Measurements from ENCODE around the gene LRCOL1.
"Not testable (repeated sequence)": the region's sequence is repeated elsewhere in the genome, so short reads cannot be mapped to it uniquely, and the experiment has no call there.

The LRCOL1 gene

GRCh38 chr12:132602572-132603239, 7.7 kb downstream of the LRCOL1 start:
- no peak for DNase-seq (ENCODE audit: extremely low read depth, insufficient read length)
- H3K36me3 ChIP-seq (ENCODE audit: control insufficient read depth, insufficient read depth, low read length), result no peaks in the 10 kb centered on the region
- TF ChIP-seq CTCF (IDR thresholded peaks at IDR 0.05; ENCODE audit: insufficient read depth, low read length, poor library complexity, severe bottlenecking), result no peak
- no peak overlapping the region for H3K4me3 ChIP-seq (replicated peaks; ENCODE audit: low read depth, low read length)
- H3K27me3 ChIP-seq (replicated peaks; ENCODE audit: control insufficient read depth, insufficient read depth, low read length), result no peaks in the 10 kb centered on the region; the same call in 1 of the 2 replicates

GRCh38 chr12:132601171-132601883, 9.1 kb downstream of the LRCOL1 start:
- no peak for TF ChIP-seq CTCF (IDR thresholded peaks at IDR 0.05; ENCODE audit: insufficient read depth, low read length, poor library complexity, severe bottlenecking)
- Histone ChIP-seq H3K4me3 (replicated peaks; ENCODE audit: low read depth, low read length) (no peak overlapping the region), H3K36me3 (ENCODE audit: control insufficient read depth, insufficient read depth, low read length) (no peaks in the 10 kb centered on the region), H3K27me3 (replicated peaks; ENCODE audit: control insufficient read depth, insufficient read depth, low read length) (no peaks in the 10 kb centered on the region; the same call in 1 of the 2 replicates)
- DNase-seq (ENCODE audit: extremely low read depth, insufficient read length), result no peak

GRCh38 chr12:132600048-132601032, 10.0 kb downstream of the LRCOL1 start:
- peak overlapping the region; percentile 54 for H3K4me3 ChIP-seq (replicated peaks; ENCODE audit: low read depth, low read length)
- H3K27me3 ChIP-seq (replicated peaks; ENCODE audit: control insufficient read depth, insufficient read depth, low read length), result no peaks in the 10 kb centered on the region; the same call in 1 of the 2 replicates
- peak; percentile 80 for TF ChIP-seq CTCF (IDR thresholded peaks at IDR 0.05; ENCODE audit: insufficient read depth, low read length, poor library complexity, severe bottlenecking)
- no peak for DNase-seq (ENCODE audit: extremely low read depth, insufficient read length)
- no peaks in the 10 kb centered on the region for H3K36me3 ChIP-seq (ENCODE audit: control insufficient read depth, insufficient read depth, low read length)

- not testable (repeated sequence) for H3K36me3 ChIP-seq (ENCODE audit: control insufficient read depth, insufficient read depth, low read length); H3K27me3 ChIP-seq (replicated peaks; ENCODE audit: control insufficient read depth, insufficient read depth, low read length); H3K4me3 ChIP-seq (replicated peaks; ENCODE audit: low read depth, low read length); DNase-seq (ENCODE audit: extremely low read depth, insufficient read length)
Observed at GRCh38 chr12:132599502-132599901, 10.9 kb downstream of the LRCOL1 start.

- TF ChIP-seq CTCF (IDR thresholded peaks at IDR 0.05; ENCODE audit: insufficient read depth, low read length, poor library complexity, severe bottlenecking), result no peak
- peak overlapping the region; percentile 57 for H3K4me3 ChIP-seq (replicated peaks; ENCODE audit: low read depth, low read length)
- no peak for DNase-seq (ENCODE audit: extremely low read depth, insufficient read length)
- H3K36me3 ChIP-seq (ENCODE audit: control insufficient read depth, insufficient read depth, low read length), result no peaks in the 10 kb centered on the region
- H3K27me3 ChIP-seq (replicated peaks; ENCODE audit: control insufficient read depth, insufficient read depth, low read length), result no peaks in the 10 kb centered on the region; the same call in 1 of the 2 replicates
Observed at GRCh38 chr12:132597333-132598316, 12.8 kb downstream of the LRCOL1 start.

Data from GM06990 (cell line).